K562 (cell line): ENCODE measurements around the gene TBC1D2B. TPM values are rescaled to one million over a fixed set of nuclear protein-coding genes. Genes with fewer than 3 reads are reported as not detected.

ENCODE experiments used
- ATAC-seq: fragments of 200-7000 bp; cut with Tn5 transposase; 3 replicates; pipeline ENCODE4 v1.9.1; 2020; ENCODE audit warnings: moderate library complexity
- BruUV-seq: library from RNA; stranded (reverse); fragments of 400-500 nt; replicated peaks from 2 replicates; lab custom pipeline; 2021; lab: Mats Ljungman, UMichigan
- CTCF ChIA-PET: fragments of 300-600 bp; formaldehyde crosslinking; extraction: SDS; loops from one replicate; lab custom pipeline; 2021; ENCODE audit warnings: low intra/inter-chr PET ratio; lab: Yijun Ruan, JAX
- POLR2A ChIA-PET: fragments of 300-600, 350-650 bp; sonication (Branson Sonifier 250); formaldehyde crosslinking; extraction: SDS; loops from one replicate; lab custom pipeline; 2021; ENCODE audit warnings: antibody characterized with exemption, inconsistent platforms; lab: Yijun Ruan, JAX
- DNase-seq, 4 experiments: peaks; one replicate each; pipeline versions ENCODE4 v3.0.0 to v3.0.0-alpha.2; 2011 to 2018; ENCODE audit warnings: low spot score in 3 of 4, mixed read lengths in 3 of 4; ENCODE audit errors: extremely low read depth in 1 of 4
- FAIRE-seq: peaks from 2 replicates; lab custom pipeline; 2011; peaks lifted over from hg19 to GRCh38; lab: Jason Lieb, UNC
- H2AFZ ChIP-seq: 2 replicates; pipeline ENCODE4 v1.6.0; 2011; ENCODE audit warnings: low read depth, low read length, control low read depth, inconsistent platforms
- H3K27ac ChIP-seq: fragments of 200-600 bp; 3 replicates; pipeline ENCODE4 v1.8.0; 2011; ENCODE audit warnings: low read depth, mild to moderate bottlenecking, control low read depth, inconsistent platforms, low read length, moderate library complexity, mixed read lengths; ENCODE audit errors: extremely low read depth
- H3K27me3 ChIP-seq, 2 experiments: fragments of 300-600 bp in 1 of 2; 2 replicates in 1 of 2; 3 replicates in 1 of 2; pipeline versions ENCODE4 v1.6.0 to v1.8.0; 2011; ENCODE audit warnings: inconsistent platforms in 2 of 2, low read length in 2 of 2, mild to moderate bottlenecking in 1 of 2, mixed read lengths in 1 of 2, moderate library complexity in 1 of 2; ENCODE audit not compliant: control insufficient read depth in 2 of 2, insufficient read depth in 2 of 2
- H3K36me3 ChIP-seq: fragments of 300-600 bp; 3 replicates; pipeline ENCODE4 v1.8.0; 2011; ENCODE audit warnings: mild to moderate bottlenecking, low read length, inconsistent platforms; ENCODE audit not compliant: control insufficient read depth, insufficient read depth
- H3K4me1 ChIP-seq, 2 experiments: fragments of 200-600 bp in 1 of 2; replicated peaks in 1 of 2; 2 replicates in 1 of 2; 3 replicates in 1 of 2; pipeline versions ENCODE4 v1.5.1 to v1.8.0; 2011; ENCODE audit warnings: inconsistent platforms in 2 of 2, low read length in 2 of 2, mild to moderate bottlenecking in 1 of 2, mixed read lengths in 1 of 2, moderate library complexity in 1 of 2; ENCODE audit not compliant: control insufficient read depth in 2 of 2, insufficient read depth in 2 of 2
- H3K4me2 ChIP-seq: 2 replicates; pipeline ENCODE4 v1.6.1; 2011; ENCODE audit warnings: low read length, control low read depth, inconsistent platforms, mixed read lengths; ENCODE audit not compliant: insufficient read depth
- H3K4me3 ChIP-seq: fragments of 200-600 bp; sonication (generic), shearing (Covaris generic); 2 replicates; pipeline ENCODE4 v1.5.1; 2016; ENCODE audit warnings: control low read depth, inconsistent platforms
- H3K79me2 ChIP-seq: fragments of 200-600 bp; 3 replicates; pipeline ENCODE4 v1.8.0; 2011; ENCODE audit warnings: low read length, inconsistent platforms; ENCODE audit not compliant: control insufficient read depth, insufficient read depth
- H3K9ac ChIP-seq, 2 experiments: 2 replicates each; pipeline versions ENCODE4 v1.6.0 to v1.6.1; 2011; ENCODE audit warnings: low read depth in 2 of 2, low read length in 2 of 2, control low read depth in 1 of 2, inconsistent platforms in 1 of 2, mild to moderate bottlenecking in 1 of 2, mixed read lengths in 1 of 2; ENCODE audit not compliant: insufficient read depth in 1 of 2
- H3K9me1 ChIP-seq: one replicate; pipeline ENCODE4 v1.6.0; 2011; ENCODE audit warnings: inconsistent platforms, mild to moderate bottlenecking, low read length, moderate library complexity; ENCODE audit not compliant: control insufficient read depth, insufficient read depth
- H3K9me3 ChIP-seq: replicated peaks from 2 replicates; pipeline ENCODE4 v1.5.1; 2011; ENCODE audit warnings: low read depth, low read length, inconsistent platforms; ENCODE audit not compliant: control insufficient read depth, insufficient read depth
- H4K20me1 ChIP-seq: replicated peaks from 2 replicates; pipeline ENCODE4 v1.6.1; 2011; ENCODE audit warnings: low read length, inconsistent platforms, mixed read lengths; ENCODE audit not compliant: control insufficient read depth, insufficient read depth
- BCLAF1 ChIP-seq, 2 experiments: fragments of 450-650 bp in 1 of 2; IDR thresholded peaks; 2 replicates each; pipeline ENCODE4 v1.6.1; 2011 to 2017; ENCODE audit warnings: low read depth in 2 of 2, antibody characterized with exemption in 1 of 2, borderline replicate concordance in 1 of 2, low read length in 1 of 2, mild to moderate bottlenecking in 1 of 2, mixed read lengths in 1 of 2; ENCODE audit not compliant: control insufficient read depth in 1 of 2
- CTBP1 ChIP-seq: fragments of 450-650 bp; IDR thresholded peaks from 2 replicates; pipeline ENCODE4 v1.6.1; 2016; ENCODE audit warnings: borderline replicate concordance
- E2F3 ChIP-seq: fragments of 250-450 bp; sonication (Bioruptor Pico); IDR thresholded peaks from 2 replicates; pipeline ENCODE4 v1.4.0; 2020; ENCODE audit warnings: mild to moderate bottlenecking
- HNRNPLL ChIP-seq: fragments of 200-400 bp; formaldehyde crosslinking; IDR thresholded peaks from 2 replicates; pipeline ENCODE4 v1.6.1; 2017; ENCODE audit warnings: low read length, low read depth, mild to moderate bottlenecking; ENCODE audit not compliant: poor library complexity, severe bottlenecking
- HOMEZ ChIP-seq: fragments of 250-450 bp; sonication (Bioruptor Pico); IDR thresholded peaks from 2 replicates; pipeline ENCODE4 v1.4.0; 2020; ENCODE audit warnings: mild to moderate bottlenecking, moderate library complexity
- MED1 ChIP-seq: sonication (generic); formaldehyde crosslinking; IDR thresholded peaks from 2 replicates; pipeline ENCODE4 v1.8.1; 2023; ENCODE audit warnings: missing genetic modification reagents, borderline replicate concordance
- MLX ChIP-seq, 2 experiments: fragments of 450-650 bp in 1 of 2; sonication (generic) in 1 of 2; formaldehyde crosslinking; conservative IDR thresholded peaks; 2 replicates each; pipeline versions ENCODE4 v1.4.0 to v1.8.1; 2020 to 2022; ENCODE audit warnings: mild to moderate bottlenecking in 1 of 2, missing genetic modification reagents in 1 of 2
- RUNX1 ChIP-seq: sonication (generic); IDR thresholded peaks from 2 replicates; pipeline ENCODE4 v1.6.1; 2016; ENCODE audit warnings: antibody characterized with exemption, low read depth
- ZNF76 ChIP-seq: fragments of 250-450 bp; sonication (Bioruptor Pico); IDR thresholded peaks from 2 replicates; pipeline ENCODE4 v1.4.0; 2020; ENCODE audit warnings: mild to moderate bottlenecking, moderate library complexity, borderline replicate concordance
- WGBS: fragments of 100-300 bp; shearing (Covaris generic); methylation state at CpG from one replicate; pipeline ENCODE4 v1.1.6; 2016; ENCODE audit warnings: low coverage, mixed read lengths; ENCODE audit not compliant: insufficient coverage; ENCODE audit errors: missing lambda C conversion rate; 5-methylcytosine and 5-hydroxymethylcytosine counted together
- in situ Hi-C: fragments of 300-500 bp; cut with MboI; formaldehyde crosslinking; loops from 4 replicates; pipeline ENCODE4 v1.15.0; 2018; ENCODE audit warnings: inconsistent platforms, mixed read lengths
- intact Hi-C: fragments of 100-400 bp; cut with micrococcal nuclease; formaldehyde crosslinking; loops from 2 replicates; pipeline ENCODE4 v1.14.2; 2022
- polyA plus RNA-seq, 8 experiments: library from polyadenylated mRNA; depleted of rRNA in 4 of 8; stranded (reverse) in 5 of 8; unstranded in 3 of 8; fragments of >200 nt; fragmentation: Nextera tagmentation in 2 of 8; fragmentation: Illumina TruSeq in 1 of 8; extraction: Ambion mirVana in 2 of 8; extraction: Trizol in 1 of 8; gene quantifications; 2 replicates each; pipeline versions ENCODE4 v1.2.1 to v1.2.3, GENCODE V29; 2011 to 2014; ENCODE audit warnings: inconsistent platforms in 1 of 8, missing spikeins in 1 of 8
- total RNA-seq, 7 experiments: library from RNA; depleted of rRNA in 6 of 7; stranded (reverse); fragments of >200 nt in 6 of 7; fragmentation: Illumina TruSeq in 2 of 7; extraction: Trizol in 2 of 7; gene quantifications; 2 replicates each; pipeline versions ENCODE4 v1.2.1 to v1.2.3, GENCODE V29; 2011 to 2021; ENCODE audit warnings: low replicate concordance in 1 of 7

TBC1D2B gene
- total and polyA plus RNA-seq, 9 of the 15 experiments (the other 6 are each of a cell fraction or from before 2014, with no cell fraction given) = 0.15 to 16.3 (median 8.9) TPM

GRCh38 chr15:78023081-78023665 lies 54.3 kb downstream of the TBC1D2B start (continued):
- TF ChIP-seq MLX (CRISPR knock-in tag; conservative IDR thresholded peaks at IDR 0.05) = no peak
- TF ChIP-seq BCLAF1 (IDR thresholded peaks at IDR 0.05; ENCODE audit: borderline replicate concordance in 1 of 2, control insufficient read depth in 1 of 2, low read depth in 2 of 2, low read length in 1 of 2) = no peak

GRCh38 chr15:78021761-78022160 lies 55.8 kb downstream of the TBC1D2B start:
- ATAC-seq (no peak), DNase-seq (no peak), FAIRE-seq (no peak)
- no TSS peak for BruUV-seq
- H3K4me2 ChIP-seq = no peak overlapping the region
- H3K9me3 ChIP-seq = no peaks in the 10 kb centered on the region
- H4K20me1 ChIP-seq = no peaks in the 10 kb centered on the region; the same call in 1 of the 2 replicates
- no peak overlapping the region for H3K9ac ChIP-seq
- WGBS = 79% methylated on average over 12 of the region's 12 CpGs
- in situ Hi-C loops = no loop called here
- H3K79me2 ChIP-seq = no peaks in the 10 kb centered on the region
- no peak overlapping the region for H2AFZ ChIP-seq
- intact Hi-C loops = no loop called here
- H3K27me3 ChIP-seq = no peaks in the 10 kb centered on the region
- ChIA-PET CTCF (no interaction called here), POLR2A (interaction anchor here (0.7 kb wide), 1 partner anchor 188 kb away, joined by 3 read pairs; no protein-coding TSS in a partner anchor)
- no peaks in the 10 kb centered on the region; a peak in 2 of 5 replicates for H3K4me1 ChIP-seq
- no peak overlapping the region for H3K4me3 ChIP-seq
- H3K9me1 ChIP-seq = no peaks in the 10 kb centered on the region
- H3K36me3 ChIP-seq = peaks cover 5% of the 10 kb centered on the region; the same call in 2 of the 3 replicates
- no peak overlapping the region for H3K27ac ChIP-seq
- no peak for TF ChIP-seq ZNF76 (CRISPR knock-in tag)
- no peak for TF ChIP-seq HNRNPLL
- no peak for TF ChIP-seq RUNX1
- no peak for TF ChIP-seq E2F3
- no peak for TF ChIP-seq HOMEZ (CRISPR knock-in tag)
- TF ChIP-seq MED1 (CRISPR knock-in tag) = no peak
- no peak for TF ChIP-seq CTBP1
